PC-9 (cell line): ENCODE results near the gene SMIM8. TPM values are rescaled to one million over a fixed set of nuclear protein-coding genes. Genes with fewer than 3 reads are reported as not detected.

Experiments used
- BruUV-seq: library from RNA; stranded (reverse); fragments of 400-500 nt; replicated peaks from 2 replicates; lab custom pipeline; 2021; lab: Mats Ljungman, UMichigan
- CTCF ChIA-PET: fragments of 300-600 bp; sonication (Branson Sonifier 250); formaldehyde crosslinking; loops from one replicate; lab custom pipeline; 2022; ENCODE audit warnings: antibody characterized with exemption; lab: Charles Lee
- POLR2A ChIA-PET: fragments of 300-600 bp; sonication (Branson Sonifier 250); formaldehyde crosslinking; loops from one replicate; lab custom pipeline; 2022; ENCODE audit warnings: antibody characterized with exemption; ENCODE audit not compliant: unreplicated experiment; lab: Charles Lee
- DNase-seq, 2 experiments: peaks; one replicate each; pipeline versions ENCODE4 v3.0.0 to v3.0.0-alpha.2; 2015 to 2022; ENCODE audit warnings: mixed read lengths in 1 of 2
- H2AFZ ChIP-seq: fragments of 200-600 bp; sonication (generic); 2 replicates; pipeline ENCODE4 v1.8.1; 2017; ENCODE audit warnings: antibody characterized with exemption
- H3F3A ChIP-seq: fragments of 200-600 bp; sonication (generic); 2 replicates; pipeline ENCODE4 v1.8.1; 2017; ENCODE audit warnings: antibody characterized with exemption, mild to moderate bottlenecking, low read depth; ENCODE audit not compliant: insufficient read depth
- H3K27ac ChIP-seq: fragments of 200-600 bp; sonication (generic); 2 replicates; pipeline ENCODE4 v1.6.1; 2016; ENCODE audit warnings: mixed run types
- H3K27me3 ChIP-seq: fragments of 200-600 bp; sonication (generic); 2 replicates; pipeline ENCODE4 v1.6.1; 2016; ENCODE audit warnings: low read depth, mixed run types; ENCODE audit not compliant: insufficient read depth
- H3K36me3 ChIP-seq: fragments of 200-600 bp; sonication (generic); 2 replicates; pipeline ENCODE4 v1.6.1; 2016; ENCODE audit warnings: low read depth, mixed run types
- H3K4me1 ChIP-seq: fragments of 200-600 bp; sonication (generic); replicated peaks from 2 replicates; pipeline ENCODE4 v1.6.1; 2016; ENCODE audit warnings: mixed run types; ENCODE audit not compliant: insufficient read depth
- H3K4me2 ChIP-seq: fragments of 200-600 bp; sonication (generic); 2 replicates; pipeline ENCODE4 v1.6.1; 2017; ENCODE audit warnings: mixed run types
- H3K4me3 ChIP-seq: fragments of 200-600 bp; sonication (generic); 2 replicates; pipeline ENCODE4 v1.6.1; 2016; ENCODE audit warnings: mixed run types
- H3K79me2 ChIP-seq: fragments of 200-600 bp; sonication (generic); 2 replicates; pipeline ENCODE4 v1.6.1; 2017; ENCODE audit warnings: low read depth, mixed run types
- H3K9me2 ChIP-seq: fragments of 200-600 bp; sonication (generic); 2 replicates; pipeline ENCODE4 v1.8.1; 2017; ENCODE audit warnings: mild to moderate bottlenecking; ENCODE audit not compliant: insufficient read depth
- H3K9me3 ChIP-seq: fragments of 200-600 bp; sonication (generic); 2 replicates; pipeline ENCODE4 v1.8.1; 2016; ENCODE audit warnings: low read depth; ENCODE audit not compliant: insufficient read depth
- H4K20me1 ChIP-seq: fragments of 200-600 bp; sonication (generic); 2 replicates; pipeline ENCODE4 v1.8.1; 2017; ENCODE audit not compliant: insufficient read depth
- CTCF ChIP-seq: fragments of 200-600 bp; sonication (generic); conservative IDR thresholded peaks from 2 replicates; pipeline ENCODE4 v1.6.1; 2017; ENCODE audit warnings: mixed run types, antibody characterized with exemption, mild to moderate bottlenecking, moderate library complexity
- EZH2 ChIP-seq: fragments of 200-600 bp; sonication (generic); IDR thresholded peaks from 2 replicates; pipeline ENCODE4 v1.8.0; 2017; ENCODE audit warnings: antibody characterized with exemption, low read depth
- intact Hi-C: fragments of 100-400 bp; cut with micrococcal nuclease; formaldehyde crosslinking; loops from one replicate; pipeline ENCODE4 v1.10.0; 2022; ENCODE audit not compliant: unreplicated experiment
- total RNA-seq: library from RNA; stranded (reverse); gene quantifications from 2 replicates; pipeline ENCODE4 v1.2.3, GENCODE V29; 2021

Gene SMIM8
- total RNA-seq, 1 experiment from 2014 or later: 5.3 TPM

- intact Hi-C loops: no loop called here
- Histone ChIP-seq H2AFZ (no peak overlapping the region), H3K4me2 (no peak overlapping the region), H3K36me3 (no peaks in the 10 kb centered on the region), H3K79me2 (no peaks in the 10 kb centered on the region), H3K9me3 (no peaks in the 10 kb centered on the region), H3K4me3 (no peak overlapping the region), H3K27ac (no peak overlapping the region), H3K9me2 (no peaks in the 10 kb centered on the region), H4K20me1 (no peaks in the 10 kb centered on the region), H3K4me1 (no peaks in the 10 kb centered on the region), H3F3A (no peaks in the 10 kb centered on the region), H3K27me3 (no peaks in the 10 kb centered on the region)
- TF ChIP-seq EZH2: no peak
- TF ChIP-seq CTCF: no peak
- ChIA-PET CTCF (no interaction called here), POLR2A (no interaction called here)
- no peak for DNase-seq
- no TSS peak for BruUV-seq
Measured at GRCh38 chr6:87378947-87379346, 56.6 kb downstream of the SMIM8 start.

- Histone ChIP-seq H2AFZ (no peak overlapping the region), H3K79me2 (no peaks in the 10 kb centered on the region)
Measured at GRCh38 chr6:87382861-87383260, 60.5 kb downstream of the SMIM8 start.

GRCh38 chr6:87384038-87384437 lies 61.6 kb downstream of the SMIM8 start:
- Histone ChIP-seq H3K4me3 (no peak overlapping the region), H3K4me1 (no peaks in the 10 kb centered on the region), H3K27me3 (no peaks in the 10 kb centered on the region), H3K9me2 (no peaks in the 10 kb centered on the region), H3K9me3 (no peaks in the 10 kb centered on the region), H3K4me2 (no peak overlapping the region), H3K79me2 (no peaks in the 10 kb centered on the region), H2AFZ (no peak overlapping the region), H4K20me1 (no peaks in the 10 kb centered on the region), H3K27ac (no peak overlapping the region), H3K36me3 (no peaks in the 10 kb centered on the region), H3F3A (no peaks in the 10 kb centered on the region)
- no TSS peak for BruUV-seq
- ChIA-PET CTCF (interaction anchor here (0.6 kb wide), 1 partner anchor 190 kb away, joined by 3 read pairs; no protein-coding TSS in a partner anchor), POLR2A (no interaction called here)
- TF ChIP-seq CTCF (no peak), EZH2 (no peak)
- DNase-seq: no peak
- intact Hi-C loops: no loop called here

More at GRCh38 chr6:87382861-87383260, 60.5 kb downstream of the SMIM8 start:
- TF ChIP-seq EZH2 (no peak), CTCF (no peak)
- H3F3A ChIP-seq: no peaks in the 10 kb centered on the region
- no peak overlapping the region for H3K4me2 ChIP-seq
- ChIA-PET CTCF (no interaction called here), POLR2A (no interaction called here)
- no peak overlapping the region for H3K27ac ChIP-seq
- no peaks in the 10 kb centered on the region for H3K27me3 ChIP-seq
- no peak overlapping the region for H3K4me3 ChIP-seq
- no peaks in the 10 kb centered on the region for H3K9me2 ChIP-seq
- BruUV-seq: no TSS peak
- no peaks in the 10 kb centered on the region for H4K20me1 ChIP-seq
- H3K4me1 ChIP-seq: no peaks in the 10 kb centered on the region
- no peak for DNase-seq
- intact Hi-C loops: no loop called here
- H3K36me3 ChIP-seq: no peaks in the 10 kb centered on the region
- H3K9me3 ChIP-seq: no peaks in the 10 kb centered on the region
